GM12878 (cell line): ENCODE results near the gene ZNF165. TPM values are rescaled to one million over a fixed set of nuclear protein-coding genes. Genes with fewer than 3 reads are reported as not detected.
"Not testable (repeated sequence)": the region's sequence is repeated elsewhere in the genome, so short reads cannot be mapped to it uniquely, and the experiment has no call there.

Source experiments
- ATAC-seq: fragments of 200-7000 bp; cut with Tn5 transposase; 3 replicates; pipeline ENCODE4 v1.9.1; 2020; ENCODE audit warnings: mild to moderate bottlenecking, moderate library complexity
- BruUV-seq: library from RNA; stranded (reverse); fragments of 400-500 nt; replicated peaks from 2 replicates; lab custom pipeline; 2021; lab: Mats Ljungman, UMichigan
- CTCF ChIA-PET: fragments of 300-600 bp; sonication (Branson Sonifier 250); formaldehyde crosslinking; extraction: SDS; loops from one replicate; lab custom pipeline; 2021; ENCODE audit warnings: inconsistent platforms; lab: Yijun Ruan, JAX
- POLR2A ChIA-PET: fragments of 350-600 bp; formaldehyde crosslinking; extraction: SDS; loops from one replicate; lab custom pipeline; 2021; ENCODE audit warnings: inconsistent platforms; lab: Charles Lee
- RAD21 ChIA-PET: fragments of 300-600 bp; sonication (Branson Sonifier 250); formaldehyde crosslinking; loops from one replicate; lab custom pipeline; 2023; ENCODE audit warnings: antibody characterized with exemption; ENCODE audit not compliant: unreplicated experiment; lab: Charles Lee
- SMC1A ChIA-PET: fragments of 300-600 bp; sonication (Branson Sonifier 250); formaldehyde crosslinking; loops from one replicate; lab custom pipeline; 2023; ENCODE audit not compliant: unreplicated experiment, uncharacterized antibody; lab: Charles Lee
- DNase-seq: peaks from one replicate; pipeline ENCODE4 v3.0.0-alpha.2; 2011; ENCODE audit warnings: low read depth, low spot score
- FAIRE-seq: peaks from 3 replicates; lab custom pipeline; 2011; peaks lifted over from hg19 to GRCh38; lab: Jason Lieb, UNC
- H2AFZ ChIP-seq: 2 replicates; pipeline ENCODE4 v1.6.0; 2011; ENCODE audit warnings: low read depth, low read length, control low read depth; ENCODE audit not compliant: control insufficient read depth
- H3K27ac ChIP-seq: 2 replicates; pipeline ENCODE4 v1.5.1; 2011; ENCODE audit warnings: control low read depth; ENCODE audit not compliant: control insufficient read depth, insufficient read depth
- H3K27me3 ChIP-seq, 2 experiments: replicated peaks in 1 of 2; 2 replicates each; pipeline versions ENCODE4 v1.6.0 to v1.6.1; 2011; ENCODE audit warnings: low read length in 1 of 2; ENCODE audit not compliant: control insufficient read depth in 2 of 2, insufficient read depth in 2 of 2
- H3K36me3 ChIP-seq, 2 experiments: 2 replicates each; pipeline ENCODE4 v1.5.1; 2011; ENCODE audit warnings: low read length in 1 of 2; ENCODE audit not compliant: control insufficient read depth in 2 of 2, insufficient read depth in 2 of 2
- H3K4me1 ChIP-seq: 2 replicates; pipeline ENCODE4 v1.6.1; 2011; ENCODE audit warnings: mild to moderate bottlenecking, low read length, moderate library complexity, mixed read lengths; ENCODE audit not compliant: control insufficient read depth, insufficient read depth
- H3K4me2 ChIP-seq: 2 replicates; pipeline ENCODE4 v1.6.0; 2011; ENCODE audit warnings: control low read depth; ENCODE audit not compliant: control insufficient read depth, insufficient read depth
- H3K4me3 ChIP-seq: fragments of 200-600 bp; sonication (generic); 2 replicates; pipeline ENCODE4 v1.5.1; 2016
- H3K79me2 ChIP-seq: 2 replicates; pipeline ENCODE4 v1.6.0; 2011; ENCODE audit warnings: low read length; ENCODE audit not compliant: control insufficient read depth, insufficient read depth
- H3K9ac ChIP-seq: 2 replicates; pipeline ENCODE4 v1.8.0; 2011; ENCODE audit warnings: low read length, control low read depth, mixed read lengths; ENCODE audit not compliant: control insufficient read depth, insufficient read depth
- H3K9me3 ChIP-seq: replicated peaks from 3 replicates; pipeline ENCODE4 v1.5.1; 2011; ENCODE audit warnings: mild to moderate bottlenecking, low read length; ENCODE audit not compliant: control insufficient read depth, insufficient read depth
- H4K20me1 ChIP-seq: 2 replicates; pipeline ENCODE4 v1.6.0; 2011; ENCODE audit not compliant: control insufficient read depth, insufficient read depth
- FOXM1 ChIP-seq: IDR thresholded peaks from 2 replicates; pipeline ENCODE4 v1.6.1; 2012; ENCODE audit warnings: low read depth, mild to moderate bottlenecking, inconsistent platforms, low read length, moderate library complexity
- SMARCA5 ChIP-seq: fragments of 450-650 bp; IDR thresholded peaks from 2 replicates; pipeline ENCODE4 v1.6.1; 2017; ENCODE audit warnings: mild to moderate bottlenecking
- ZZZ3 ChIP-seq: IDR thresholded peaks from 2 replicates; pipeline ENCODE4 v1.6.1; 2011; ENCODE audit warnings: low read depth; ENCODE audit not compliant: control insufficient read depth, insufficient read length
- WGBS: methylation state at CpG from one replicate; pipeline ENCODE4 v1.1.6; 2016; ENCODE audit warnings: low lambda C conversion rate; ENCODE audit not compliant: insufficient replicate concordance, insufficient coverage; ENCODE audit errors: missing lambda C conversion rate; 5-methylcytosine and 5-hydroxymethylcytosine counted together
- in situ Hi-C: fragments of 300-500 bp; cut with MboI; formaldehyde crosslinking; loops from 9 replicates; pipeline ENCODE4 v1.14.3; 2018; ENCODE audit warnings: mixed read lengths
- intact Hi-C: fragments of 100-400 bp; cut with micrococcal nuclease; formaldehyde crosslinking; loops from one replicate; pipeline ENCODE4 v1.14.2; 2022; ENCODE audit not compliant: unreplicated experiment
- polyA plus RNA-seq, 11 experiments: library from polyadenylated mRNA; depleted of rRNA in 4 of 11; unstranded in 6 of 11; stranded (reverse) in 5 of 11; fragments of >200 nt; fragmentation: Nextera tagmentation in 4 of 11; fragmentation: Illumina TruSeq in 1 of 11; extraction: Ambion mirVana in 4 of 11; extraction: Trizol in 1 of 11; gene quantifications; 1 replicate in 1 of 11; 2 replicates in 10 of 11; pipeline versions ENCODE4 v1.2.1 to v1.2.3, GENCODE V29; 2011 to 2016; ENCODE audit warnings: inconsistent platforms in 2 of 11, missing spikeins in 2 of 11, low read depth in 1 of 11
- total RNA-seq, 4 experiments: library from RNA; depleted of rRNA in 3 of 4; stranded (reverse); fragments of >200 nt in 3 of 4; fragmentation: Illumina TruSeq in 1 of 4; extraction: Trizol in 1 of 4; gene quantifications; 2 replicates each; pipeline versions ENCODE4 v1.2.1 to v1.2.3, GENCODE V29; 2013 to 2021
- TF ChIP-seq, protein P1 (sequence below): fragments of 450-650 bp; conservative IDR thresholded peaks from 2 replicates; pipeline ENCODE4 v1.6.1; 2017; ENCODE audit warnings: mild to moderate bottlenecking, moderate library complexity

ZNF165 gene
- total and polyA plus RNA-seq, 10 of the 15 experiments (the other 5 are each of a cell fraction or from before 2014, with no cell fraction given) = 1.1 to 5.0 (median 2.9) TPM

GRCh38 chr6:28068067-28068466, 12.3 kb upstream of the ZNF165 start (continued):
- no peak for TF ChIP-seq SMARCA5
- no peak for TF ChIP-seq ZZZ3
- TF ChIP-seq, protein P1, sequence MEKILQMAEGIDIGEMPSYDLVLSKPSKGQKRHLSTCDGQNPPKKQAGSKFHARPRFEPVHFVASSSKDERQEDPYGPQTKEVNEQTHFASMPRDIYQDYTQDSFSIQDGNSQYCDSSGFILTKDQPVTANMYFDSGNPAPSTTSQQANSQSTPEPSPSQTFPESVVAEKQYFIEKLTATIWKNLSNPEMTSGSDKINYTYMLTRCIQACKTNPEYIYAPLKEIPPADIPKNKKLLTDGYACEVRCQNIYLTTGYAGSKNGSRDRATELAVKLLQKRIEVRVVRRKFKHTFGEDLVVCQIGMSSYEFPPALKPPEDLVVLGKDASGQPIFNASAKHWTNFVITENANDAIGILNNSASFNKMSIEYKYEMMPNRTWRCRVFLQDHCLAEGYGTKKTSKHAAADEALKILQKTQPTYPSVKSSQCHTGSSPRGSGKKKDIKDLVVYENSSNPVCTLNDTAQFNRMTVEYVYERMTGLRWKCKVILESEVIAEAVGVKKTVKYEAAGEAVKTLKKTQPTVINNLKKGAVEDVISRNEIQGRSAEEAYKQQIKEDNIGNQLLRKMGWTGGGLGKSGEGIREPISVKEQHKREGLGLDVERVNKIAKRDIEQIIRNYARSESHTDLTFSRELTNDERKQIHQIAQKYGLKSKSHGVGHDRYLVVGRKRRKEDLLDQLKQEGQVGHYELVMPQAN = no peak
- TF ChIP-seq FOXM1 = no peak

- FAIRE-seq = not testable (repeated sequence)
Observed at GRCh38 chr6:28070968-28071367, 9.4 kb upstream of the ZNF165 start.

More at GRCh38 chr6:28070968-28071367, 9.4 kb upstream of the ZNF165 start:
- H4K20me1 ChIP-seq, H3K27me3 ChIP-seq, H2AFZ ChIP-seq, POLR2A ChIA-PET, DNase-seq, H3K36me3 ChIP-seq, RAD21 ChIA-PET, intact Hi-C loops, H3K27ac ChIP-seq, H3K4me2 ChIP-seq, H3K4me1 ChIP-seq, ATAC-seq, H3K9me3 ChIP-seq, CTCF ChIA-PET, BruUV-seq, SMC1A ChIA-PET, H3K9ac ChIP-seq, H3K4me3 ChIP-seq, in situ Hi-C loops, H3K79me2 ChIP-seq: not testable (repeated sequence)
- WGBS = 43% methylated on average over 4 of the region's 4 CpGs
